Lower leg skin (tissue), 3 donors: Measurements from ENCODE around the gene DLG3.

Source experiments
- CTCF ChIP-seq, 3 donors: fragments of 450-650 bp; IDR thresholded peaks; one replicate each; pipeline ENCODE4 v1.5.1; 2016; ENCODE audit warnings: antibody characterized with exemption in 3 of 3, mild to moderate bottlenecking in 3 of 3, moderate library complexity in 2 of 3
- POLR2A ChIP-seq, 2 donors: fragments of 450-650 bp; IDR thresholded peaks; one replicate each; pipeline ENCODE4 v1.6.1; 2016 to 2017; ENCODE audit warnings: antibody characterized with exemption in 2 of 2, mild to moderate bottlenecking in 1 of 2, moderate library complexity in 1 of 2

GRCh38 chrX:70549429-70549828 is 104.8 kb downstream of the DLG3 start:
- TF ChIP-seq POLR2A (IDR thresholded peaks at IDR 0.05) (no peak), CTCF (IDR thresholded peaks at IDR 0.05) (no peak)
